Esophagus muscularis mucosa (tissue), 4 donors: Measurements from ENCODE around the gene SLC48A1.

ENCODE experiments used
- CTCF ChIP-seq, 3 experiments: fragments of 200-600 bp in 2 of 3; fragments of 450-650 bp in 1 of 3; sonication (generic) in 2 of 3; IDR thresholded peaks; one replicate each; pipeline ENCODE4 v1.5.1; 2017 to 2019; ENCODE audit warnings: antibody characterized with exemption in 3 of 3, mild to moderate bottlenecking in 2 of 3, moderate library complexity in 1 of 3
- EP300 ChIP-seq: sonication (generic); formaldehyde crosslinking; IDR thresholded peaks from one replicate; pipeline ENCODE4 v1.6.1; 2017; ENCODE audit warnings: antibody characterized with exemption
- POLR2AphosphoS5 ChIP-seq, 2 donors: sonication (generic); formaldehyde crosslinking; IDR thresholded peaks; one replicate each; pipeline ENCODE4 v1.6.1; 2017; ENCODE audit warnings: antibody characterized with exemption in 2 of 2

DNA sequence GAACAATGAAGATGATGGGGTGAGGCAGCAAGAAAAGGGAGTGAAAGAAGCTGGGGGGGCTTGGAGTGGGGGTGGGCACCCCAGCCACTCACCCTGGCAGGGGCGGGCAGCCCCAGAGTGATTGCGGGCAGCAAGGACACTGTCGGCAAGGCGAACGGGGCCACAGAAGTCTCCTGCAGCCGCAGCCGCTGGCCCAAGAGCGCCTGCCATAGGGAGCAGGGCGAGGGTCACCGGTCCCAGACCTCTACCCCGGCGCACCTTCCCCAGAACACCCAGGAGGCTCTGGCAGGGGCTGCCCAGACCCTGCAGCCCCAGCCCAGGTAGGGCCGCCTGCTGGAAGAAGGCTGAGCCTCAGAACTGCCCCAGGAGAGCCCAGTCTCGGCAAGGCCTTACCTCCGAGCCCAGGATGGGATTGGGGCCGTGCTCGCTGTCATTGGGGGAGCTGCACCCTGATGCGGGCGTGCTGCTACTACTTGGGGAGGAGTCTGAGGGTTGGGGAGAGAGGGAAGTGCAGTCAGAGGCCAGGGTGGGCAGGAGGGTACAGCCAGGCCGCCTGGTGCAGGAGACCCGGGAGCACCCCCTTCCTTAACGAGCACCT is 22.9 kb downstream of the SLC48A1 start:
- TF ChIP-seq EP300, result no peak
- TF ChIP-seq CTCF (IDR thresholded peaks at IDR 0.05), result no peak
- no peak for TF ChIP-seq POLR2AphosphoS5 (IDR thresholded peaks at IDR 0.05)
